Esophagus muscularis mucosa (tissue), 4 donors: Measurements from ENCODE around the gene MCM7.

ENCODE experiments used
- EP300 ChIP-seq: sonication (generic); formaldehyde crosslinking; IDR thresholded peaks from one replicate; pipeline ENCODE4 v1.6.1; 2017; ENCODE audit warnings: antibody characterized with exemption
- POLR2AphosphoS5 ChIP-seq, 2 donors: sonication (generic); formaldehyde crosslinking; IDR thresholded peaks; one replicate each; pipeline ENCODE4 v1.6.1; 2017; ENCODE audit warnings: antibody characterized with exemption in 2 of 2
- TF ChIP-seq, protein P1 (sequence below), 3 experiments: fragments of 200-600 bp in 2 of 3; fragments of 450-650 bp in 1 of 3; sonication (generic) in 2 of 3; IDR thresholded peaks; one replicate each; pipeline ENCODE4 v1.5.1; 2017 to 2019; ENCODE audit warnings: antibody characterized with exemption in 3 of 3, mild to moderate bottlenecking in 2 of 3, moderate library complexity in 1 of 3

DNA sequence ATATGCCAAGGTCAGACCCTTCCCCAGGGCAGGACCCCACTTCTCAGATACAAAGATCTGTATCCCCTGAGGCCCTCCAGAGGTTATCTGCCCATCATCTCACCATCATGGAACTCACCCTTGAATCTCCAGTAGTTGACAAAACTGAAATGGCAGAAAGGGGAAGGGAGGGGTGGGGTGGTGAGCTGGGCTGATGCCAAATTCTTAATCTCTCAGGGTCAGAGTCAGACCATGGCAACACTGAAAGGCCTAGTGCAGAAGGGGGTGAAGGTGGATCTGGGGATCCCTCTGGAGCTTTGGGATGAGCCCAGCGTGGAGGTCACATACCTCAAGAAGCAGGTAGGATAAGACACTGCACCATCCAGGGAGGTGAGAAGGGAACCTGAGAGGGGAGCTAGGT, 21.4 kb upstream of the MCM7 start:
- TF ChIP-seq, protein P1, sequence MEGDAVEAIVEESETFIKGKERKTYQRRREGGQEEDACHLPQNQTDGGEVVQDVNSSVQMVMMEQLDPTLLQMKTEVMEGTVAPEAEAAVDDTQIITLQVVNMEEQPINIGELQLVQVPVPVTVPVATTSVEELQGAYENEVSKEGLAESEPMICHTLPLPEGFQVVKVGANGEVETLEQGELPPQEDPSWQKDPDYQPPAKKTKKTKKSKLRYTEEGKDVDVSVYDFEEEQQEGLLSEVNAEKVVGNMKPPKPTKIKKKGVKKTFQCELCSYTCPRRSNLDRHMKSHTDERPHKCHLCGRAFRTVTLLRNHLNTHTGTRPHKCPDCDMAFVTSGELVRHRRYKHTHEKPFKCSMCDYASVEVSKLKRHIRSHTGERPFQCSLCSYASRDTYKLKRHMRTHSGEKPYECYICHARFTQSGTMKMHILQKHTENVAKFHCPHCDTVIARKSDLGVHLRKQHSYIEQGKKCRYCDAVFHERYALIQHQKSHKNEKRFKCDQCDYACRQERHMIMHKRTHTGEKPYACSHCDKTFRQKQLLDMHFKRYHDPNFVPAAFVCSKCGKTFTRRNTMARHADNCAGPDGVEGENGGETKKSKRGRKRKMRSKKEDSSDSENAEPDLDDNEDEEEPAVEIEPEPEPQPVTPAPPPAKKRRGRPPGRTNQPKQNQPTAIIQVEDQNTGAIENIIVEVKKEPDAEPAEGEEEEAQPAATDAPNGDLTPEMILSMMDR (IDR thresholded peaks at IDR 0.05) = no peak
- TF ChIP-seq POLR2AphosphoS5 (IDR thresholded peaks at IDR 0.05) = no peak
- TF ChIP-seq EP300 = no peak
